ENCODE data around the gene ACTRT3. TPM values are rescaled to one million over a fixed set of nuclear protein-coding genes. Genes with fewer than 3 reads are reported as not detected.
A peak's percentile ranks its signal among the peaks of the same experiment; 100 is the strongest.

Gene ACTRT3
- total RNA-seq, 2 experiments from 2014 or later, result 1.2 TPM; not detected in 1

GRCh38 chr3:169777822-169778221 is 8.5 kb upstream of the ACTRT3 start:
- H3K9me3 ChIP-seq (ENCODE audit: low read length), result no peaks in the 10 kb centered on the region
- POLR2A ChIA-PET, result no interaction called here
- intact Hi-C loops (cut with micrococcal nuclease; ENCODE audit: unreplicated experiment), result loop anchor here (10.0 kb wide), 1 partner anchor 1573 kb away; no protein-coding TSS in a partner anchor
- no peak overlapping the region for H3K4me3 ChIP-seq (ENCODE audit: low read depth, low read length, poor library complexity, severe bottlenecking)
- H3K36me3 ChIP-seq (ENCODE audit: insufficient read depth, low read length), result peaks cover 86% of the 10 kb centered on the region
- H2AFZ ChIP-seq (ENCODE audit: low read length), result no peak overlapping the region
- CTCF ChIA-PET (ENCODE audit: unreplicated experiment), result no interaction called here
- H3K79me2 ChIP-seq (ENCODE audit: insufficient read depth, low read depth, low read length), result peaks cover 39% of the 10 kb centered on the region
- no peaks in the 10 kb centered on the region for H3K9me2 ChIP-seq (ENCODE audit: insufficient read depth, low read length)
- BruUV-seq (replicated peaks), result no TSS peak
- H3K4me1 ChIP-seq (ENCODE audit: insufficient read depth, low read length, poor library complexity, severe bottlenecking), result peaks cover 26% of the 10 kb centered on the region
- H3K4me2 ChIP-seq (ENCODE audit: low read length), result no peak overlapping the region
- no peak overlapping the region for H3K27ac ChIP-seq (ENCODE audit: low read depth, low read length, poor library complexity, severe bottlenecking)
- TF ChIP-seq CTCF (conservative IDR thresholded peaks at IDR 0.05; ENCODE audit: low read length), result no peak
- TF ChIP-seq EZH2phosphoT487 (IDR thresholded peaks at IDR 0.05; ENCODE audit: borderline replicate concordance, low read depth, low read length), result no peak
- DNase-seq (ENCODE audit: low spot score), result no peak
- no peaks in the 10 kb centered on the region for H4K20me1 ChIP-seq (ENCODE audit: insufficient read depth, low read length)

- ChIA-PET CTCF (ENCODE audit: unreplicated experiment) (interaction anchor here (0.7 kb wide), 1 partner anchor 92 kb away, joined by 3 read pairs; no protein-coding TSS in a partner anchor), POLR2A (interaction anchor here (0.6 to 1.7 kb wide), 5 partner anchors 10 to 579 kb away, joined by 3 to 5 read pairs (median 4); no protein-coding TSS in a partner anchor)
- Histone ChIP-seq H3K36me3 (ENCODE audit: insufficient read depth, low read length) (peaks cover 52% of the 10 kb centered on the region), H3K79me2 (ENCODE audit: insufficient read depth, low read depth, low read length) (peaks cover 39% of the 10 kb centered on the region), H3K27ac (ENCODE audit: low read depth, low read length, poor library complexity, severe bottlenecking) (peak overlapping the region; percentile 92), H4K20me1 (ENCODE audit: insufficient read depth, low read length) (no peaks in the 10 kb centered on the region), H3K4me2 (ENCODE audit: low read length) (peak overlapping the region; percentile 90), H3K4me1 (ENCODE audit: insufficient read depth, low read length, poor library complexity, severe bottlenecking) (peaks cover 31% of the 10 kb centered on the region), H3K9me3 (ENCODE audit: low read length) (no peaks in the 10 kb centered on the region), H3K9me2 (ENCODE audit: insufficient read depth, low read length) (no peaks in the 10 kb centered on the region), H2AFZ (ENCODE audit: low read length) (peak overlapping the region; percentile 76; the same call in 1 of the 2 replicates), H3K4me3 (ENCODE audit: low read depth, low read length, poor library complexity, severe bottlenecking) (peak overlapping the region; percentile 84)
- BruUV-seq (replicated peaks), result no TSS peak
- TF ChIP-seq CTCF (conservative IDR thresholded peaks at IDR 0.05; ENCODE audit: low read length), result no peak
- TF ChIP-seq EZH2phosphoT487 (IDR thresholded peaks at IDR 0.05; ENCODE audit: borderline replicate concordance, low read depth, low read length), result no peak
- intact Hi-C loops (cut with micrococcal nuclease; ENCODE audit: unreplicated experiment), result loop anchor here (5.0 to 10.0 kb wide), 4 partner anchors 68 to 1682 kb away; no protein-coding TSS in a partner anchor
- DNase-seq (ENCODE audit: low spot score), result no peak
Measured at GRCh38 chr3:169774186-169774585, 4.8 kb upstream of the ACTRT3 start.
